Testis (tissue), 2 donors: ENCODE data around the gene MAPKAPK2.

Source experiments
- CTCF ChIP-seq, 3 experiments: fragments of 450-650 bp in 2 of 3; fragments of 200-600 bp in 1 of 3; sonication (generic) in 1 of 3; IDR thresholded peaks; one replicate each; pipeline ENCODE4 v1.5.1; 2016 to 2019; ENCODE audit warnings: antibody characterized with exemption in 3 of 3, mild to moderate bottlenecking in 2 of 3, moderate library complexity in 1 of 3
- POLR2A ChIP-seq: fragments of 450-650 bp; IDR thresholded peaks from one replicate; pipeline ENCODE4 v1.6.1; 2017; ENCODE audit warnings: antibody characterized with exemption, mild to moderate bottlenecking, moderate library complexity

GRCh38 chr1:206744683-206745082 is 60.0 kb downstream of the MAPKAPK2 start:
- TF ChIP-seq CTCF (IDR thresholded peaks at IDR 0.05), result no peak
- TF ChIP-seq POLR2A, result no peak
